Measurements from ENCODE around the gene STARD5.

DNA sequence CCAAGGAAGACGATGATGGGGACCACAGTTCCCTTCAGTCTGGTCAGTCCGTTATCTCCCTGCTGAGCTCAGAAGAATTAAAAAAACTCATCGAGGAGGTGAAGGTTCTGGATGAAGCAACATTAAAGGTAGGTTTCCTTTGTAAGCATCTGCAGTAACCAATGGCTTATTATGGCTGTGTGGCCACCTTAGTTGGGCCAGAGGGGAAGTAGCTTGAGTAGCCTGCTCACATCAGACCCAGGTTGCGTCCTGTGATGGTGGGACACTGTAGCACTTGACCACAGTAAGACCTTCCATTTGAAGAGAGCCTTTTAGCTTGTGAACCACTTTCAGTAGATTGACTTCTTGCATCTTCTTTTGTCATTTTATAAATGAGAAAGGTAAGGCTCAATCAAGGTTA lies 22.6 kb downstream of the STARD5 start:
- TF ChIP-seq, protein P1, sequence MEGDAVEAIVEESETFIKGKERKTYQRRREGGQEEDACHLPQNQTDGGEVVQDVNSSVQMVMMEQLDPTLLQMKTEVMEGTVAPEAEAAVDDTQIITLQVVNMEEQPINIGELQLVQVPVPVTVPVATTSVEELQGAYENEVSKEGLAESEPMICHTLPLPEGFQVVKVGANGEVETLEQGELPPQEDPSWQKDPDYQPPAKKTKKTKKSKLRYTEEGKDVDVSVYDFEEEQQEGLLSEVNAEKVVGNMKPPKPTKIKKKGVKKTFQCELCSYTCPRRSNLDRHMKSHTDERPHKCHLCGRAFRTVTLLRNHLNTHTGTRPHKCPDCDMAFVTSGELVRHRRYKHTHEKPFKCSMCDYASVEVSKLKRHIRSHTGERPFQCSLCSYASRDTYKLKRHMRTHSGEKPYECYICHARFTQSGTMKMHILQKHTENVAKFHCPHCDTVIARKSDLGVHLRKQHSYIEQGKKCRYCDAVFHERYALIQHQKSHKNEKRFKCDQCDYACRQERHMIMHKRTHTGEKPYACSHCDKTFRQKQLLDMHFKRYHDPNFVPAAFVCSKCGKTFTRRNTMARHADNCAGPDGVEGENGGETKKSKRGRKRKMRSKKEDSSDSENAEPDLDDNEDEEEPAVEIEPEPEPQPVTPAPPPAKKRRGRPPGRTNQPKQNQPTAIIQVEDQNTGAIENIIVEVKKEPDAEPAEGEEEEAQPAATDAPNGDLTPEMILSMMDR (IDR thresholded peaks at IDR 0.05) = no peak
- TF ChIP-seq EZH2 (IDR thresholded peaks at IDR 0.05; ENCODE audit: borderline replicate concordance, insufficient read depth, low read depth, low read length, poor library complexity, severe bottlenecking) = no peak

Measured in B cell (primary cell).